OCI-LY7 (cell line): ENCODE data around the gene ANKRD34A. TPM values are rescaled to one million over a fixed set of nuclear protein-coding genes. Genes with fewer than 3 reads are reported as not detected.
A peak's percentile ranks its signal among the peaks of the same experiment; 100 is the strongest.

Experiments used
- BruUV-seq: library from RNA; stranded (reverse); fragments of 400-500 nt; replicated peaks from 2 replicates; lab custom pipeline; 2021; lab: Mats Ljungman, UMichigan
- CTCF ChIA-PET: fragments of 300-600 bp; sonication (Branson Sonifier 250); formaldehyde crosslinking; loops from one replicate; lab custom pipeline; 2022; ENCODE audit warnings: antibody characterized with exemption; ENCODE audit not compliant: unreplicated experiment; lab: Charles Lee
- POLR2A ChIA-PET: fragments of 300-600 bp; sonication (Branson Sonifier 250); formaldehyde crosslinking; loops from one replicate; lab custom pipeline; 2022; ENCODE audit warnings: antibody characterized with exemption; lab: Charles Lee
- DNase-seq: peaks from one replicate; pipeline ENCODE4 v3.0.0-alpha.2; 2015; ENCODE audit warnings: low spot score
- H2AFZ ChIP-seq: fragments of 200-600 bp; sonication (generic), shearing (Covaris generic); 2 replicates; pipeline ENCODE4 v1.6.1; 2014; ENCODE audit warnings: mild to moderate bottlenecking, antibody characterized with exemption, low read length, moderate library complexity
- H3K27ac ChIP-seq: fragments of 200-600 bp; sonication (generic); 2 replicates; pipeline ENCODE4 v1.5.1; 2014; ENCODE audit warnings: mixed run types, low read depth, mild to moderate bottlenecking, moderate library complexity, low read length, inconsistent platforms; ENCODE audit not compliant: poor library complexity, severe bottlenecking
- H3K36me3 ChIP-seq: fragments of 200-600 bp; sonication (generic); 2 replicates; pipeline ENCODE4 v1.6.1; 2014; ENCODE audit warnings: mild to moderate bottlenecking, antibody characterized with exemption, low read length, moderate library complexity, mixed read lengths; ENCODE audit not compliant: insufficient read depth
- H3K4me1 ChIP-seq: fragments of 200-600 bp; sonication (generic); 2 replicates; pipeline ENCODE4 v1.5.1; 2014; ENCODE audit warnings: mild to moderate bottlenecking, low read length; ENCODE audit not compliant: insufficient read depth, poor library complexity, severe bottlenecking
- H3K4me2 ChIP-seq: fragments of 200-600 bp; sonication (generic); 2 replicates; pipeline ENCODE4 v1.6.1; 2014; ENCODE audit warnings: mild to moderate bottlenecking, low read length
- H3K4me3 ChIP-seq: fragments of 200-600 bp; sonication (generic); 2 replicates; pipeline ENCODE4 v1.5.1; 2014; ENCODE audit warnings: mild to moderate bottlenecking, low read depth, low read length; ENCODE audit not compliant: poor library complexity, severe bottlenecking
- H3K79me2 ChIP-seq: fragments of 200-600 bp; sonication (generic); 2 replicates; pipeline ENCODE4 v1.6.1; 2016; ENCODE audit warnings: low read depth, mild to moderate bottlenecking, low read length, moderate library complexity, mixed read lengths; ENCODE audit not compliant: insufficient read depth
- H3K9me2 ChIP-seq: fragments of 200-600 bp; sonication (generic); 2 replicates; pipeline ENCODE4 v1.6.1; 2016; ENCODE audit warnings: mild to moderate bottlenecking, low read length, mixed read lengths; ENCODE audit not compliant: insufficient read depth
- H3K9me3 ChIP-seq: fragments of 200-600 bp; sonication (generic); 2 replicates; pipeline ENCODE4 v1.6.1; 2014; ENCODE audit warnings: mild to moderate bottlenecking, mixed run types, low read length, mixed read lengths
- H4K20me1 ChIP-seq: fragments of 200-600 bp; sonication (generic); 2 replicates; pipeline ENCODE4 v1.6.1; 2014; ENCODE audit warnings: mild to moderate bottlenecking, antibody characterized with exemption, low read length, moderate library complexity, mixed read lengths; ENCODE audit not compliant: insufficient read depth
- EZH2phosphoT487 ChIP-seq: fragments of 200-600 bp; sonication (generic); IDR thresholded peaks from 2 replicates; pipeline ENCODE4 v1.6.1; 2018; ENCODE audit warnings: low read depth, borderline replicate concordance, mild to moderate bottlenecking, mixed run types, antibody characterized with exemption, low read length, moderate library complexity, mixed read lengths
- intact Hi-C: fragments of 100-400 bp; cut with micrococcal nuclease; formaldehyde crosslinking; loops from one replicate; pipeline ENCODE4 v1.10.0; 2022; ENCODE audit not compliant: unreplicated experiment
- total RNA-seq, 2 experiments: library from RNA; depleted of rRNA in 1 of 2; stranded (reverse); fragments of >200 nt in 1 of 2; shearing (Covaris generic) in 1 of 2; gene quantifications; 2 replicates each; pipeline ENCODE4 v1.2.3, GENCODE V29; 2014 to 2022
- TF ChIP-seq, protein P1 (sequence below): fragments of 200-600 bp; sonication (generic); conservative IDR thresholded peaks from 2 replicates; pipeline ENCODE4 v1.5.1; 2014; ENCODE audit warnings: mild to moderate bottlenecking, antibody characterized with exemption, low read length, moderate library complexity, mixed read lengths

The ANKRD34A gene
- total RNA-seq, 2 experiments from 2014 or later = 1.9 to 4.8 TPM

DNA sequence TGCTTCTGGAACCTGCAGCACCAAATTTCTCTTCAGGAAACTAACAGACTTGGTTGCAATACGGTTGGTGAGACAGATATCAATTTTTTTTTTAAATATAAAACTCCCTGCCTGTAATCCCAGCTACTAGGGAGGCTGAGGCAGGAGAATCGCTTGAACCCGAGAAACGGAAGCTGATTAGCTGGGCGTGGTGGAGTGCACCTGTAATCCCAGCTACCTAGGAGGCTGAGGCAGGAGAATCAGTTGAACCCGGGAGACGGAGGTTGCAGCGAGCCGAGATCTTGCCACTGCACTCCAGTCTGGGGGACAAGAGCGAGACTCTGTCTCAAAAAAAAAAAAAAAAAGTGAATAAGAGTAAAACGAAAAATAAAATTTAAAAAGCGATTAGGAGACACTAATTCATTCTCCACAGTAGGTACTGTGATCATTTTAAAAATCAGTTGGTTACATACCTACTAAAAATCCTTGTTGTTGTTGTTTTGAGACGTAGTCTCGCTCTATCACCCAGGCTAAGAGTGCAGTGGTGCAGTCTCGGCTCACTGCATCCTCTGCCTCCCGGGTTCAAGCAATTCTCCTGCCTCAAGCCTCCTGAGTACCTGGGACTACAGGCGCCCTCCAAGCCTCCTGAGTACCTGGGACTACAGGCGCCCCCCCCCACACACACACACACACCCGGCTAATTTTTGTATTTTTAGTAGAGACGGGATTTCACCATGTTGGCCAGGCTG is 36.3 kb downstream of the ANKRD34A start:
- H3K27ac ChIP-seq = peak overlapping the region; percentile 91
- peak overlapping the region; percentile 92 for H3K4me3 ChIP-seq
- H3K9me2 ChIP-seq = no peaks in the 10 kb centered on the region
- CTCF ChIA-PET = interaction anchor here (0.6 to 1.1 kb wide), 3 partner anchors 9 to 225 kb away, joined by 3 to 4 read pairs (median 3); partner anchors contain the start of genes NUDT17 and PEX11B
- POLR2A ChIA-PET = interaction anchor here (0.6 to 2.2 kb wide), 18 partner anchors 8 to 109 kb away, joined by 3 to 20 read pairs (median 4); partner anchors contain the start of genes ANKRD34A, LIX1L, PEX11B and PIAS3
- peak overlapping the region; percentile 6; the same call in 1 of the 2 replicates for H2AFZ ChIP-seq
- no peak for TF ChIP-seq EZH2phosphoT487
- TF ChIP-seq, protein P1, sequence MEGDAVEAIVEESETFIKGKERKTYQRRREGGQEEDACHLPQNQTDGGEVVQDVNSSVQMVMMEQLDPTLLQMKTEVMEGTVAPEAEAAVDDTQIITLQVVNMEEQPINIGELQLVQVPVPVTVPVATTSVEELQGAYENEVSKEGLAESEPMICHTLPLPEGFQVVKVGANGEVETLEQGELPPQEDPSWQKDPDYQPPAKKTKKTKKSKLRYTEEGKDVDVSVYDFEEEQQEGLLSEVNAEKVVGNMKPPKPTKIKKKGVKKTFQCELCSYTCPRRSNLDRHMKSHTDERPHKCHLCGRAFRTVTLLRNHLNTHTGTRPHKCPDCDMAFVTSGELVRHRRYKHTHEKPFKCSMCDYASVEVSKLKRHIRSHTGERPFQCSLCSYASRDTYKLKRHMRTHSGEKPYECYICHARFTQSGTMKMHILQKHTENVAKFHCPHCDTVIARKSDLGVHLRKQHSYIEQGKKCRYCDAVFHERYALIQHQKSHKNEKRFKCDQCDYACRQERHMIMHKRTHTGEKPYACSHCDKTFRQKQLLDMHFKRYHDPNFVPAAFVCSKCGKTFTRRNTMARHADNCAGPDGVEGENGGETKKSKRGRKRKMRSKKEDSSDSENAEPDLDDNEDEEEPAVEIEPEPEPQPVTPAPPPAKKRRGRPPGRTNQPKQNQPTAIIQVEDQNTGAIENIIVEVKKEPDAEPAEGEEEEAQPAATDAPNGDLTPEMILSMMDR = no peak
- H3K9me3 ChIP-seq = no peaks in the 10 kb centered on the region
- peaks cover 16% of the 10 kb centered on the region for H3K79me2 ChIP-seq
- BruUV-seq = TSS peak; percentile 99
- H3K36me3 ChIP-seq = peaks cover 28% of the 10 kb centered on the region
- intact Hi-C loops = loop anchor here (1.0 to 5.0 kb wide), 2 partner anchors 36 to 69 kb away; partner anchors contain the start of genes ANKRD34A, POLR3GL and TXNIP
- no peaks in the 10 kb centered on the region; the same call in 1 of the 2 replicates for H4K20me1 ChIP-seq
- peaks cover 33% of the 10 kb centered on the region for H3K4me1 ChIP-seq
- H3K4me2 ChIP-seq = peak overlapping the region; percentile 69
- peak; percentile 38 for DNase-seq

DNA sequence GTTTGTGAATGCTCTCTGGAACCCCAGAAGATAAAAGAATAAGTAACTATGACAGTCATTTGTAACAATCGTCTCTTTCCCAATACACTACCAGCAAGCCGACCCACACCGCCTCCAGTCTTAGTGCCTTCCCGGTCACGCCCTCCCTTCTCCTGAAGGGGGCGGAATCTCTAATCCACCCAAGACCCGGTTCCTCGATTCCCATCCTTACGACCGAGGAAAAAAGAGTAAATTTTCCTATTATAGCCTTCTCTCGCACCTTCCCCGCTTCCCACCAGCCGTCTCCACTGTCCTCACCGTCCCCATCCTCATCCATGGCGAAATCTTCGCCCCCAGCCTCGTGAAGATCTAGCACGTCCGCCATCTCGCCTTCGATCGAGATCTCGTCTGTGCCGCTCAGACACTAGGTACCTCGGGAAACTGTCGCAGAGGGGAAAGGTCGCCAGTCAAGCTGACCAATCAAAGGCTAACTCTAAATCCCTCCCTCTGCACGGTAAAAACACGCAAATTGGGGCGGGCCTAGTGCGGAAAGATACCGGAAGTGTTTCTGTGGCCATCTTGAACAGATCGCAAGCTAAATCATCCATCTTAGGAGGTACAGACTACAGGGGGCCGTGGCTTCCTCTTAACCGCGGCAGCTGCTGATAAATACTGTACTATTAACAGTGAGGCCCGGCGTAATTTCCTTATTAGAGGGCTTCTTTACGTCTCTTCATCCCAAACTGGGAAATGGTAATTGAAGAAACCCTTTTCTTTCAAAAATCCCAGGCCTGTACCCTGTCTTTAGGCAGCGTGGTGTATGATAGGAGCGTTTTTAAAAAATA is 37.1 kb downstream of the ANKRD34A start, which contains the start of gene RBM8A:
TSS of gene RBM8A (minus strand) at position 422 of the 824 bp plus-strand sequence. CDS start at position 364, 58 bp downstream.
- peak within 1 kb of the TSS; percentile 92 for H3K4me3 ChIP-seq
- peaks cover 35% of the 10 kb centered on the region for H3K36me3 ChIP-seq
- H3K4me2 ChIP-seq = peak within 1 kb of the TSS; percentile 84
- peak within 1 kb of the TSS; percentile 39; the same call in 1 of the 2 replicates for H2AFZ ChIP-seq
- POLR2A ChIA-PET = interaction anchor here (0.6 to 2.2 kb wide), 19 partner anchors 9 to 110 kb away, joined by 3 to 20 read pairs (median 5); partner anchors contain the start of genes ANKRD34A, LIX1L, NUDT17 and PEX11B
- peak; percentile 99 for DNase-seq
- peak within 1 kb of the TSS; percentile 91 for H3K27ac ChIP-seq
- H3K9me3 ChIP-seq = no peaks in the 10 kb centered on the region
- intact Hi-C loops = loop anchor here (1.0 to 5.0 kb wide), 2 partner anchors 37 to 70 kb away; partner anchors contain the start of genes ANKRD34A, POLR3GL and TXNIP
- no peak for TF ChIP-seq EZH2phosphoT487
- TF ChIP-seq, protein P1 = peak; percentile 88
- BruUV-seq = no TSS peak
- H3K79me2 ChIP-seq = peaks cover 16% of the 10 kb centered on the region
- no peaks in the 10 kb centered on the region; the same call in 1 of the 2 replicates for H4K20me1 ChIP-seq
- peaks cover 25% of the 10 kb centered on the region for H3K4me1 ChIP-seq
- no peaks in the 10 kb centered on the region for H3K9me2 ChIP-seq
- CTCF ChIA-PET = interaction anchor here (0.6 to 1.1 kb wide), 4 partner anchors 9 to 224 kb away, joined by 3 to 4 read pairs (median 3); partner anchors contain the start of genes NUDT17 and PEX11B
